ENCODE measurements around the gene PITX3.
"Not testable (repeated sequence)": the region's sequence is repeated elsewhere in the genome, so short reads cannot be mapped to it uniquely, and the experiment has no call there.

- not testable (repeated sequence) for TF ChIP-seq ZNF281 (CRISPR knock-in tag; IDR thresholded peaks at IDR 0.05); NR2C2 (CRISPR knock-in tag; IDR thresholded peaks at IDR 0.05); CTCF (IDR thresholded peaks at IDR 0.05); ZNF532 (CRISPR knock-in tag; IDR thresholded peaks at IDR 0.05; ENCODE audit: borderline replicate concordance); ATF2 (CRISPR knock-in tag; IDR thresholded peaks at IDR 0.05; ENCODE audit: borderline replicate concordance, low read depth); MXD4 (CRISPR knock-in tag; IDR thresholded peaks at IDR 0.05; ENCODE audit: borderline replicate concordance); TP53 (CRISPR knock-in tag; IDR thresholded peaks at IDR 0.05); ZBTB43 (CRISPR knock-in tag; IDR thresholded peaks at IDR 0.05); SMAD3 (CRISPR knock-in tag; IDR thresholded peaks at IDR 0.05; ENCODE audit: borderline replicate concordance); CREB1 (CRISPR knock-in tag; IDR thresholded peaks at IDR 0.05); ESRRA (CRISPR knock-in tag; IDR thresholded peaks at IDR 0.05; ENCODE audit: borderline replicate concordance); TEAD4 (CRISPR knock-in tag; IDR thresholded peaks at IDR 0.05); ETV6 (CRISPR knock-in tag; IDR thresholded peaks at IDR 0.05); CBFB (CRISPR knock-in tag; IDR thresholded peaks at IDR 0.05; ENCODE audit: low read depth)
These were observed 11.2 kb upstream of the PITX3 start for GRCh38 chr10:102252508-102252907.
